ENCODE measurements around the gene L2HGDH. TPM values are rescaled to one million over a fixed set of nuclear protein-coding genes. Genes with fewer than 3 reads are reported as not detected.

Gene L2HGDH
- total and polyA plus RNA-seq, 3 experiments from 2014 or later: 3.6 to 20.0 (median 19.7) TPM

DNA sequence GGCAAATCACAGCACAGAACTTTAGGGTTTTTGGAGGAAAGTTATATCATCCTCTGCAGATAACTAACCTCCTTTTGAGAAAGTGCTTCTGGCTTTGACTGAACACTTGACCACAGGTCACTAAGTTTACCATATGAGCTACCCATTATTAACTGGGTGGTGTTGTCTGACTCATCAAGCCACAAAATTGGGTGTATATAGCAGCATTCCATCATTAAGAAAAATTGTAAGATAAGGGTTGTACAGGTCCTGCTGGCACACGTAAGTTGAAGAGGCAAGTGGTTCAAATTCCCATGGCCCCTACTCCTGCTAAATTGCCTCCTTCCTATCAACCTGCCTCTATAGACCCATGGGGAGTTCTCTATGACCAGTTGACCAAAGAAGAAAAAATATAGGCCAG lies 39.5 kb downstream of the L2HGDH start:
- H3K4me1 ChIP-seq (ENCODE audit: insufficient read depth, low read length): no peaks in the 10 kb centered on the region
- Mint-ChIP-seq H3K4me3 (no peak overlapping the region), H3K9me3 (no peaks in the 10 kb centered on the region), H3K27ac (peak overlapping the region in 1 of 8 donors; percentile 65), H3K36me3 (peaks cover 2 to 6% (median 5%) of the 10 kb centered on the region in 3 donors), H3K4me1 (no peaks in the 10 kb centered on the region), H3K27me3 (no peaks in the 10 kb centered on the region)
- DNase-seq: no peak
- no peak overlapping the region for H3K27ac ChIP-seq (ENCODE audit: low read depth, low read length)
- POLR2A ChIA-PET: no interaction called here
- no peaks in the 10 kb centered on the region for H3K9me3 ChIP-seq (ENCODE audit: low read length)
- H3K36me3 ChIP-seq (ENCODE audit: insufficient read depth, low read length): no peaks in the 10 kb centered on the region
- H3K4me3 ChIP-seq (ENCODE audit: low read length): no peak overlapping the region
- CTCF ChIA-PET: no interaction called here
- no peaks in the 10 kb centered on the region for H3K27me3 ChIP-seq (ENCODE audit: insufficient read depth, low read length, poor library complexity, severe bottlenecking)

DNA sequence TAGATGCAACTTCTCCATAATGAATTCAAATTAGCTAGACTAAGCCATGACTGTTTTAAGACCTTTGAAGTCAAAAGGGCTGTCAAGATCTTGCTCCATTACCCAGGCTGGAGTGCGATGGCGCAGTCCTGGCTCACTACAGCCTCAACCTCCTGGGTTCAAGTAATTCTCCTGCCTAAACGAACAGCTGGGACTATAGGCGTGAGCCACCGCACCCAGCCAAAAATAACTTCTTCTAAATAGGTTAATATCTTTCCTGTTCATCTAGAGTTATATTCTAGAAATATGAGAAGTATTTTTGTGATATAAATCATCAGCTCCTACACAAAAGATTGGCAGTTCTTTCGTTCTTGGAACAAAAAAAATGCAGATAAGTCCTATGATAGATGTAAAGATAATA lies 41.1 kb downstream of the L2HGDH start:
- Mint-ChIP-seq H3K27ac (no peak overlapping the region), H3K4me3 (no peak overlapping the region), H3K27me3 (no peaks in the 10 kb centered on the region), H3K9me3 (no peaks in the 10 kb centered on the region), H3K36me3 (peaks cover 3 to 5% (median 3%) of the 10 kb centered on the region in 3 donors), H3K4me1 (no peaks in the 10 kb centered on the region)
- Histone ChIP-seq H3K4me1 (ENCODE audit: insufficient read depth, low read length) (no peaks in the 10 kb centered on the region), H3K4me3 (ENCODE audit: low read length) (no peak overlapping the region), H3K27me3 (ENCODE audit: insufficient read depth, low read length, poor library complexity, severe bottlenecking) (no peaks in the 10 kb centered on the region), H3K27ac (ENCODE audit: low read depth, low read length) (no peak overlapping the region), H3K9me3 (ENCODE audit: low read length) (no peaks in the 10 kb centered on the region), H3K36me3 (ENCODE audit: insufficient read depth, low read length) (no peaks in the 10 kb centered on the region)
- CTCF ChIA-PET: no interaction called here
- no peak for DNase-seq
- POLR2A ChIA-PET: no interaction called here

DNA sequence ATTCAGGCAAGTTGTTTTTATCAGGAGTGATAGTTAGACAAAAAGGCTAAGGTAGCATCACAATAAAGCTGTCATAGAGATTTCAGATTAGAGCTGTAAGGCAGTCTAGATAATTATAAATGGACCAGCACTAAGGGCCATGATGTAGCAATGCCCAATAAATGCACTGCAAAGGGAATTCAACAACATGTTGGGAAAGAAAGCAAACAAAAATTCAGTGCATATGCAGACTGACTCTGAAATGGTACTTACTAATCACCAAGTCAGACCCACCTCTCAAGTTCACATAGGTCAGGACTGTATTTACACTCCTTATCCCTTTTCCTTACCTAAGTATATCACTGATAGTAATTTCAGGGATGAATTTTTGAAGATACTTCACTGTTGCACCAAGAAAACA lies 47.0 kb downstream of the L2HGDH start:
- Mint-ChIP-seq H3K36me3 (peaks cover 0 to 9% (median 6%) of the 10 kb centered on the region in 3 donors), H3K4me3 (no peak overlapping the region), H3K27ac (no peak overlapping the region), H3K4me1 (peaks cover 0 to 1% (median 0%) of the 10 kb centered on the region in 3 donors), H3K27me3 (no peaks in the 10 kb centered on the region), H3K9me3 (no peaks in the 10 kb centered on the region)
- DNase-seq: no peak
- no peaks in the 10 kb centered on the region for H3K4me1 ChIP-seq (ENCODE audit: insufficient read depth, low read length)
- H3K27ac ChIP-seq (ENCODE audit: low read depth, low read length): no peak overlapping the region
- no peaks in the 10 kb centered on the region for H3K27me3 ChIP-seq (ENCODE audit: insufficient read depth, low read length, poor library complexity, severe bottlenecking)
- ChIA-PET POLR2A (no interaction called here), CTCF (no interaction called here)
- H3K36me3 ChIP-seq (ENCODE audit: insufficient read depth, low read length): no peaks in the 10 kb centered on the region
- no peak overlapping the region for H3K4me3 ChIP-seq (ENCODE audit: low read length)
- H3K9me3 ChIP-seq (ENCODE audit: low read length): no peaks in the 10 kb centered on the region

DNA sequence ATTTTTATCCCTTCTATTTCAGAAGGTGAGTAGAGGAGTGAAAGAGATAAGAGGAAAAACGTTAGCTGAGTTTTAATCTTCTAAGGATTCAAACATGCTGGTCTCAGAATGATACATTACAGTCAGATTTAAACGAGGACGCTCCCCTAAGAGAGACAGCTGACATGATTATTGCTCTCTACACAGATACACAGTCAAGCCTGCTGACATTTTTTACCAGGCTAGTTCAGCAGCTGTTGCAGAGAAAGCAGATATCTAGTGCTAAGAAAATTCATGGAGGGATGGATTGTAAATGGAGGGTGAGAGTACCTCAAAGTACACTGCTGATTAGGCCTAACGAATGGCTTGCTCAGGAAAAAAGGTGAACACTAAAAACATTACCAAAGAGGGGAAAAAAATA lies 48.7 kb downstream of the L2HGDH start:
- Histone ChIP-seq H3K9me3 (ENCODE audit: low read length) (no peaks in the 10 kb centered on the region), H3K27me3 (ENCODE audit: insufficient read depth, low read length, poor library complexity, severe bottlenecking) (no peaks in the 10 kb centered on the region), H3K27ac (ENCODE audit: low read depth, low read length) (no peak overlapping the region), H3K36me3 (ENCODE audit: insufficient read depth, low read length) (no peaks in the 10 kb centered on the region), H3K4me3 (ENCODE audit: low read length) (no peak overlapping the region), H3K4me1 (ENCODE audit: insufficient read depth, low read length) (no peaks in the 10 kb centered on the region)
- no peaks in the 10 kb centered on the region for H3K9me3 Mint-ChIP-seq
- no peaks in the 10 kb centered on the region for H3K27me3 Mint-ChIP-seq
- H3K4me3 Mint-ChIP-seq: no peak overlapping the region
- H3K36me3 Mint-ChIP-seq: peaks cover 0 to 6% (median 6%) of the 10 kb centered on the region in 3 donors
- ChIA-PET CTCF (no interaction called here), POLR2A (no interaction called here)
- DNase-seq: no peak
- H3K4me1 Mint-ChIP-seq: peaks cover 0 to 1% (median 0%) of the 10 kb centered on the region in 3 donors
- peak overlapping the region in 1 of 8 donors; percentile 62 for H3K27ac Mint-ChIP-seq

DNA sequence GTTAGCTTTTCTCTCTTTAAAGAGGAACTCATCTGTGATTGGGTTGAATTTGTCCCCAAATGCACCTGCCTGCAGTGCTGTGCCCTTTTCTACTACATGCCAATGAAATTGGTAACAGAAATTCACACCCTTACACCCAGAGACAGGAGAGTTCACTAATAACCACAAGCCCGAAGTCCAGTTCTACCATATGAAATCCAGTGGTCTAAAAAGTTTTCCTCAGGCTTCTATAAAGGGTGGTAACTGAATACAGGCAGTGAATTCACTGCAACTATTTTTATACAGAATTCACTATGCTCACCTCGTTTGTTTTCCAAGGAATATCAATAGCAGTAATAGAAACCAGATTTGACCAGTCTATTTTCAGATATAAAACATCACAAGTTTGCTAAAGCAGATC lies 49.2 kb downstream of the L2HGDH start:
- peaks cover 0 to 6% (median 5%) of the 10 kb centered on the region in 3 donors for H3K36me3 Mint-ChIP-seq
- peak overlapping the region in 1 of 8 donors; percentile 12 for H3K27ac Mint-ChIP-seq
- CTCF ChIA-PET: no interaction called here
- Histone ChIP-seq H3K36me3 (ENCODE audit: insufficient read depth, low read length) (no peaks in the 10 kb centered on the region), H3K27me3 (ENCODE audit: insufficient read depth, low read length, poor library complexity, severe bottlenecking) (no peaks in the 10 kb centered on the region), H3K27ac (ENCODE audit: low read depth, low read length) (no peak overlapping the region), H3K9me3 (ENCODE audit: low read length) (no peaks in the 10 kb centered on the region), H3K4me1 (ENCODE audit: insufficient read depth, low read length) (no peaks in the 10 kb centered on the region), H3K4me3 (ENCODE audit: low read length) (no peak overlapping the region)
- POLR2A ChIA-PET: no interaction called here
- no peak for DNase-seq
- no peaks in the 10 kb centered on the region for H3K9me3 Mint-ChIP-seq
- peaks cover 0 to 1% (median 0%) of the 10 kb centered on the region in 3 donors for H3K4me1 Mint-ChIP-seq
- no peaks in the 10 kb centered on the region for H3K27me3 Mint-ChIP-seq
- H3K4me3 Mint-ChIP-seq: no peak overlapping the region

DNA sequence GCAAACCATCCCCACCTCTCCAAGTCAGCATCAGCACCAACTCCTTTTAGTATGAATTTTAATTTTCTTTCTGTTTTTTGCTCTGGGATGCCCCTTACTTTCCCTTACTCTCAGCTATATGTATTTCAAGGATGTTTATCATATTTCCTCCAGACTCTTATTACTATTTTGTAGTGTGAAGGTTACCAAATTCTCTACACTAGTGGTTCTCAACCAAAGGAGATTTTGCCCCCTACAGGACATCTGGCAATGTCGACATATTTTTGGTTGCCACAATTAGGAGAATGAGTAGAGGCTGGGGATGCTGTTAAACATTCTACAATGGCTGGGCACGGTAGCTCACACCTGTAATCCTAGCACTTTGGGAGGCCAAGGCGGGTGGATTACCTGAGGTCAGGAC lies 51.5 kb downstream of the L2HGDH start:
- ChIA-PET CTCF (interaction anchor here (0.6 to 1.2 kb wide), 2 partner anchors 22 to 394 kb away, joined by 3 read pairs; no protein-coding TSS in a partner anchor), POLR2A (no interaction called here)
- peak in 2 of 5 donors; percentile 11 to 16 for DNase-seq

DNA sequence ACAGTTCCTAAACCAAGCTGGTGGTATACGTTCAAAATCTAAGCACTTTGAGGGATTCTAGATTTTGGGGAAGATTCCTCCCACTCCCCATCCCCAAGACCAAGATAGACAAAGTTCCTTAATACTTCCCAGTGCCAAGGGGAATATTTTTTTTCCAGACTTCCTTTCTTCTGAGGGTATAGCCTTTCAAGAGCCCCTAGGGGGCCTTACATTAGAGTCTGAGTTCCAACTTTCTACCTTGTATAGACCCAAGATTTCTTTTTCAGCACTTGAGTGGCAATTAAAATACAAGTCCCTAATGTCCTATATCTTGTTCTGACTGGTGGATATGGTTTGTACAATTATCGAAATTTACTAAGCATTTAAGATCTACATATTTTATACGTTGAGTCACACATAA lies 52.0 kb downstream of the L2HGDH start:
- Histone ChIP-seq H3K36me3 (ENCODE audit: insufficient read depth, low read length) (no peaks in the 10 kb centered on the region), H3K4me1 (ENCODE audit: insufficient read depth, low read length) (no peaks in the 10 kb centered on the region), H3K9me3 (ENCODE audit: low read length) (no peaks in the 10 kb centered on the region), H3K27me3 (ENCODE audit: insufficient read depth, low read length, poor library complexity, severe bottlenecking) (no peaks in the 10 kb centered on the region), H3K4me3 (ENCODE audit: low read length) (no peak overlapping the region), H3K27ac (ENCODE audit: low read depth, low read length) (no peak overlapping the region)
- DNase-seq: no peak
- CTCF ChIA-PET: interaction anchor here (1.2 kb wide), 1 partner anchor 22 kb away, joined by 3 read pairs; no protein-coding TSS in a partner anchor
- H3K36me3 Mint-ChIP-seq: peaks cover 0 to 5% (median 5%) of the 10 kb centered on the region in 3 donors
- peaks cover 0 to 1% (median 0%) of the 10 kb centered on the region in 3 donors for H3K4me1 Mint-ChIP-seq
- no peak overlapping the region for H3K4me3 Mint-ChIP-seq
- POLR2A ChIA-PET: no interaction called here
- H3K27me3 Mint-ChIP-seq: no peaks in the 10 kb centered on the region
- no peak overlapping the region for H3K27ac Mint-ChIP-seq
- H3K9me3 Mint-ChIP-seq: no peaks in the 10 kb centered on the region

More for the DNA sequence above, 51.5 kb downstream of the L2HGDH start:
- H3K9me3 ChIP-seq (ENCODE audit: low read length): no peaks in the 10 kb centered on the region
- no peak overlapping the region for H3K4me3 ChIP-seq (ENCODE audit: low read length)
- no peaks in the 10 kb centered on the region for H3K4me1 ChIP-seq (ENCODE audit: insufficient read depth, low read length)
- H3K27me3 ChIP-seq (ENCODE audit: insufficient read depth, low read length, poor library complexity, severe bottlenecking): no peaks in the 10 kb centered on the region
- H3K36me3 ChIP-seq (ENCODE audit: insufficient read depth, low read length): no peaks in the 10 kb centered on the region
- Mint-ChIP-seq H3K27ac (peak overlapping the region in 2 of 8 donors; percentile 6 to 63), H3K9me3 (no peaks in the 10 kb centered on the region), H3K36me3 (peaks cover 0 to 5% (median 5%) of the 10 kb centered on the region in 3 donors), H3K27me3 (no peaks in the 10 kb centered on the region), H3K4me3 (no peak overlapping the region), H3K4me1 (peaks cover 0 to 1% (median 0%) of the 10 kb centered on the region in 3 donors)
- H3K27ac ChIP-seq (ENCODE audit: low read depth, low read length): no peak overlapping the region

DNA sequence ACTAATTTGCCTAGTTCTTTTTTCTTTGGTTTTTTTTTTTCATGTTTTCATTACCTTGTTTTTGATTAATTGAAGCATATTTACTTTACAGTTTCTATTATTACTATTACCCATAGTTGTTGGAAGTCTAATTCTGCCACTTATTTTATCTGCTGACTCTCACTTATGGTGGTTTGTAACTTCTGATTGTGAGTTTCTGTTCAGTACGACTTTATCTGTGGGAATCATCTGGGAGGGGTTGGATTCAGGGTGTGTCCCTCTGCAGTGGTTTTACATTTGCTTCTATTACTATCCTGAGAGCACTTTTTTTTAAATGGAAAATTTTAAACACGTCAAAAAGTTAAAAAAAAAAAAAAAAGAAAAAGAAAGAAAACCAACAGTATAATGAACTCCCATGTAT lies 54.3 kb downstream of the L2HGDH start:
- no peak for DNase-seq
- Mint-ChIP-seq H3K36me3 (peaks cover 7 to 10% (median 8%) of the 10 kb centered on the region in 3 donors), H3K4me3 (no peak overlapping the region), H3K27me3 (no peaks in the 10 kb centered on the region), H3K27ac (peak overlapping the region in 1 of 8 donors; percentile 50), H3K9me3 (no peaks in the 10 kb centered on the region), H3K4me1 (peaks cover 0 to 1% (median 0%) of the 10 kb centered on the region in 3 donors)
- ChIA-PET POLR2A (no interaction called here), CTCF (no interaction called here)
- H3K9me3 ChIP-seq (ENCODE audit: low read length): no peaks in the 10 kb centered on the region
- H3K4me1 ChIP-seq (ENCODE audit: insufficient read depth, low read length): no peaks in the 10 kb centered on the region
- H3K27me3 ChIP-seq (ENCODE audit: insufficient read depth, low read length, poor library complexity, severe bottlenecking): no peaks in the 10 kb centered on the region
- no peak overlapping the region for H3K4me3 ChIP-seq (ENCODE audit: low read length)
- H3K36me3 ChIP-seq (ENCODE audit: insufficient read depth, low read length): no peaks in the 10 kb centered on the region
- no peak overlapping the region for H3K27ac ChIP-seq (ENCODE audit: low read depth, low read length)
